HG03066 (cell line): ENCODE data around the gene RAP2A.

Source experiments
- ATAC-seq: cut with Tn5 transposase; IDR thresholded peaks from one replicate; pipeline ENCODE4 v1.9.1; 2021; ENCODE audit warnings: low read depth; ENCODE audit not compliant: unreplicated experiment

The RAP2A gene

GRCh38 chr13:97445522-97446187, 11.7 kb downstream of the RAP2A start:
- ATAC-seq = no peak

GRCh38 chr13:97446448-97446847, 12.5 kb downstream of the RAP2A start:
- ATAC-seq = no peak

- peak; percentile 49 for ATAC-seq
These were observed 14.7 kb downstream of the RAP2A start for GRCh38 chr13:97448503-97449251.

- no peak for ATAC-seq
These were observed 20.7 kb downstream of the RAP2A start for GRCh38 chr13:97454699-97455098.

GRCh38 chr13:97456047-97456446, 22.1 kb downstream of the RAP2A start:
- ATAC-seq = no peak

GRCh38 chr13:97459215-97459777, 25.3 kb downstream of the RAP2A start:
- peak; percentile 34 for ATAC-seq

GRCh38 chr13:97460004-97460775, 26.2 kb downstream of the RAP2A start:
- peak; percentile 93 for ATAC-seq

- no peak for ATAC-seq
These were observed 26.9 kb downstream of the RAP2A start for GRCh38 chr13:97460853-97461252.

GRCh38 chr13:97464561-97464960, 30.6 kb downstream of the RAP2A start:
- ATAC-seq = no peak

- ATAC-seq = no peak
These were observed 32.8 kb downstream of the RAP2A start for GRCh38 chr13:97466722-97467121.

- ATAC-seq = no peak
These were observed 34.4 kb downstream of the RAP2A start for GRCh38 chr13:97468331-97468730.

GRCh38 chr13:97471711-97472110, 37.7 kb downstream of the RAP2A start:
- ATAC-seq = no peak

GRCh38 chr13:97474349-97474980, 40.5 kb downstream of the RAP2A start:
- ATAC-seq = no peak

- no peak for ATAC-seq
These were observed 41.0 kb downstream of the RAP2A start for GRCh38 chr13:97475011-97475410.

- ATAC-seq = no peak
These were observed 43.9 kb downstream of the RAP2A start for GRCh38 chr13:97477844-97478243.

GRCh38 chr13:97478247-97478646, 44.3 kb downstream of the RAP2A start:
- no peak for ATAC-seq

GRCh38 chr13:97483465-97483864, 49.5 kb downstream of the RAP2A start:
- ATAC-seq = no peak

- ATAC-seq = no peak
These were observed 50.3 kb downstream of the RAP2A start for GRCh38 chr13:97484301-97484700.

- ATAC-seq = no peak
These were observed 51.4 kb downstream of the RAP2A start for GRCh38 chr13:97485320-97485719.

- no peak for ATAC-seq
These were observed 56.8 kb downstream of the RAP2A start for GRCh38 chr13:97490702-97491307.
